Ascending aorta (tissue), 2 donors: ENCODE measurements around the gene CLK1. TPM values are rescaled to one million over a fixed set of nuclear protein-coding genes. Genes with fewer than 3 reads are reported as not detected.

Experiments used
- DNase-seq, 2 donors: peaks; one replicate each; pipeline ENCODE4 v3.0.0-alpha.2; 2019; ENCODE audit warnings: low spot score in 2 of 2
- H3K27ac ChIP-seq, 2 donors: fragments of 200-600 bp; sonication (generic); one replicate each; pipeline ENCODE4 v1.5.1; 2016 to 2017; ENCODE audit warnings: mild to moderate bottlenecking in 1 of 2
- H3K27me3 ChIP-seq: fragments of 200-600 bp; sonication (generic); one replicate; pipeline ENCODE4 v1.5.1; 2017
- H3K36me3 ChIP-seq, 2 donors: fragments of 200-600 bp; sonication (generic); one replicate each; pipeline ENCODE4 v1.5.1; 2016
- H3K4me1 ChIP-seq, 2 donors: fragments of 200-600 bp; sonication (generic); one replicate each; pipeline ENCODE4 v1.5.1; 2016 to 2017; ENCODE audit warnings: mild to moderate bottlenecking in 1 of 2
- H3K4me3 ChIP-seq, 2 donors: fragments of 200-600 bp; sonication (generic); one replicate each; pipeline ENCODE4 v1.5.1; 2016 to 2017; ENCODE audit warnings: mild to moderate bottlenecking in 1 of 2
- H3K9me3 ChIP-seq, 2 donors: fragments of 200-600 bp; sonication (generic); one replicate each; pipeline ENCODE4 v1.5.1; 2016
- CTCF ChIP-seq, 3 experiments: fragments of 200-600 bp in 2 of 3; fragments of 450-650 bp in 1 of 3; sonication (generic) in 2 of 3; IDR thresholded peaks; one replicate each; pipeline ENCODE4 v1.5.1; 2016 to 2019; ENCODE audit warnings: antibody characterized with exemption in 3 of 3, mild to moderate bottlenecking in 1 of 3, moderate library complexity in 1 of 3
- intact Hi-C: fragments of 100-400 bp; cut with DNase I; formaldehyde crosslinking; loops from one replicate; pipeline ENCODE4 v1.15.1; 2023
- total RNA-seq: library from RNA; depleted of rRNA; stranded (reverse); fragments of >200 nt; gene quantifications from one replicate; pipeline ENCODE4 v1.1.0, GENCODE V29; 2016

The CLK1 gene
- total RNA-seq, 1 donor from 2014 or later, result 43.5 TPM

DNA sequence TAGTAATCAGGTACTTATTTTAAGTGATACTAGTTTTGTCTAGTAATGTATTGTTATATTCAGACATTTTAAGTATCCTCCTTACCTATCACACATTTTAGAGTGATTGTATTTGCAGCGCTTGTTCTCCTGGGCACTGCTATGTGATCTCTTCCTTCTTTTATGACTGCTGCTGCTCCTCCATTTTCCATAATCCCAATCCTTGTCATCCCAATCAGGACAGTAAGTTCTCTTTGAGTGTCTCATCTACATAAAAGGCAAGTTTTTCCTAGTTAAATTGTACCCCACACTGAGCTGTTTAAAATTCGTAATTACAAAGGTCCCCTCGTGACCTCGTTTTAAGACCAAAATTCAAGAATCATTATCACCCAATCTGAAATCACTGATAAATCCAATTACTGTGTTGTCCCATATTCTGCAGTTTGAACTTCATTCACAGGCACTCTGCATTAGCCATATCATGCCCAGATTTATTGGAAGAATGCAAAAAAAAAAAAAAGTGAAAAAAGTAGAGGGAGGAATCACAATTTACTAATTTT, 2.8 kb downstream of the CLK1 start:
- Histone ChIP-seq H3K4me3 (peak overlapping the region; percentile 74 to 80), H3K9me3 (no peaks in the 10 kb centered on the region), H3K36me3 (peaks cover 30 to 44% of the 10 kb centered on the region in 2 donors), H3K27ac (peak overlapping the region; percentile 96 to 100), H3K4me1 (peaks cover 4 to 37% of the 10 kb centered on the region in 2 donors), H3K27me3 (no peaks in the 10 kb centered on the region)
- DNase-seq, result no peak
- TF ChIP-seq CTCF (IDR thresholded peaks at IDR 0.05), result no peak
- intact Hi-C loops, result loop anchor here (5.0 to 10.0 kb wide), 2 partner anchors 337 to 554 kb away; partner anchors contain the start of genes SGO2 and SPATS2L

- peak overlapping the region; percentile 40 to 74 for H3K4me3 ChIP-seq
- no peak for DNase-seq
- no peak for TF ChIP-seq CTCF (IDR thresholded peaks at IDR 0.05)
- H3K4me1 ChIP-seq, result peaks cover 4 to 34% of the 10 kb centered on the region in 2 donors
- no peaks in the 10 kb centered on the region for H3K27me3 ChIP-seq
- H3K36me3 ChIP-seq, result peaks cover 44 to 59% of the 10 kb centered on the region in 2 donors
- intact Hi-C loops, result loop anchor here (5.0 to 10.0 kb wide), 2 partner anchors 335 to 553 kb away; partner anchors contain the start of genes SGO2 and SPATS2L
- no peaks in the 10 kb centered on the region for H3K9me3 ChIP-seq
- peak overlapping the region in 1 of 2 donors; percentile 96 for H3K27ac ChIP-seq
Measured at GRCh38 chr2:200860092-200860795, 4.2 kb downstream of the CLK1 start.

GRCh38 chr2:200856806-200857205, 7.7 kb downstream of the CLK1 start:
- H3K9me3 ChIP-seq, result no peaks in the 10 kb centered on the region

DNA sequence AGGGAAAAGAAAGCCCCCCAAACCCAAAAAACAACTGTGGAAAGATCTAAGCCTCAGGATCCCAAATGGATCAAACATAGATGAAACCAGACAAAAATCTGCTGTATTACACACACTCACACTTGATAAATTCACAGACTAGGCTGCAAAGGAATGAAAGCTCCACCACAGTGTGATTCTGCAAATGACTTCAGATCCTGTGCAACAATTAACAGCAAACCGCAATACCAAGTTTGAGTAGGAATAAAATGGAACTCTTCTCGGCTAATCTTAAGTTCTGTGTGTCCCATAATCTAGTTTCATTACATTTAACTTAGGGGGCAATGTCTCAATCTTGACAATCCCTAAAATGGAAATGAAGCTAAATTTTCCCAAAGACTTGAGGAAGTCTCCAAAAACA, 11.9 kb downstream of the CLK1 start:
- Histone ChIP-seq H3K9me3 (no peaks in the 10 kb centered on the region), H3K4me1 (peaks cover 0 to under 1% of the 10 kb centered on the region in 2 donors), H3K36me3 (peaks cover 67 to 74% of the 10 kb centered on the region in 2 donors), H3K27ac (no peak overlapping the region), H3K27me3 (no peaks in the 10 kb centered on the region), H3K4me3 (no peak overlapping the region)
- TF ChIP-seq CTCF (IDR thresholded peaks at IDR 0.05), result no peak
- intact Hi-C loops, result no loop called here
- DNase-seq, result no peak

More at GRCh38 chr2:200856806-200857205, 7.7 kb downstream of the CLK1 start:
- H3K4me1 ChIP-seq, result peaks cover 4 to 29% of the 10 kb centered on the region in 2 donors
- no peak for TF ChIP-seq CTCF (IDR thresholded peaks at IDR 0.05)
- peaks cover 79 to 87% of the 10 kb centered on the region in 2 donors for H3K36me3 ChIP-seq
- H3K27me3 ChIP-seq, result no peaks in the 10 kb centered on the region
- intact Hi-C loops, result no loop called here
- H3K4me3 ChIP-seq, result no peak overlapping the region
- DNase-seq, result no peak
- H3K27ac ChIP-seq, result no peak overlapping the region

- Histone ChIP-seq H3K4me3 (no peak overlapping the region), H3K4me1 (no peaks in the 10 kb centered on the region), H3K36me3 (peaks cover 57 to 65% of the 10 kb centered on the region in 2 donors), H3K27me3 (no peaks in the 10 kb centered on the region), H3K9me3 (no peaks in the 10 kb centered on the region), H3K27ac (no peak overlapping the region)
- intact Hi-C loops, result no loop called here
- no peak for DNase-seq
- TF ChIP-seq CTCF (IDR thresholded peaks at IDR 0.05), result no peak
Measured at GRCh38 chr2:200851398-200852248, 12.8 kb downstream of the CLK1 start.
